ENCODE measurements around the gene KLRC4.
"Not testable (repeated sequence)": the region's sequence is repeated elsewhere in the genome, so short reads cannot be mapped to it uniquely, and the experiment has no call there.

- TF ChIP-seq, protein P1, sequence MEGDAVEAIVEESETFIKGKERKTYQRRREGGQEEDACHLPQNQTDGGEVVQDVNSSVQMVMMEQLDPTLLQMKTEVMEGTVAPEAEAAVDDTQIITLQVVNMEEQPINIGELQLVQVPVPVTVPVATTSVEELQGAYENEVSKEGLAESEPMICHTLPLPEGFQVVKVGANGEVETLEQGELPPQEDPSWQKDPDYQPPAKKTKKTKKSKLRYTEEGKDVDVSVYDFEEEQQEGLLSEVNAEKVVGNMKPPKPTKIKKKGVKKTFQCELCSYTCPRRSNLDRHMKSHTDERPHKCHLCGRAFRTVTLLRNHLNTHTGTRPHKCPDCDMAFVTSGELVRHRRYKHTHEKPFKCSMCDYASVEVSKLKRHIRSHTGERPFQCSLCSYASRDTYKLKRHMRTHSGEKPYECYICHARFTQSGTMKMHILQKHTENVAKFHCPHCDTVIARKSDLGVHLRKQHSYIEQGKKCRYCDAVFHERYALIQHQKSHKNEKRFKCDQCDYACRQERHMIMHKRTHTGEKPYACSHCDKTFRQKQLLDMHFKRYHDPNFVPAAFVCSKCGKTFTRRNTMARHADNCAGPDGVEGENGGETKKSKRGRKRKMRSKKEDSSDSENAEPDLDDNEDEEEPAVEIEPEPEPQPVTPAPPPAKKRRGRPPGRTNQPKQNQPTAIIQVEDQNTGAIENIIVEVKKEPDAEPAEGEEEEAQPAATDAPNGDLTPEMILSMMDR (IDR thresholded peaks at IDR 0.05) = not testable (repeated sequence)
- TF ChIP-seq EZH2 (IDR thresholded peaks at IDR 0.05; ENCODE audit: borderline replicate concordance, insufficient read depth, low read depth, low read length, poor library complexity, severe bottlenecking) = not testable (repeated sequence)
Measured at GRCh38 chr12:10441144-10441543, 31.6 kb upstream of the KLRC4 start.

Data from B cell (primary cell).